Mesenchymal stem cell (in vitro differentiated cells and primary cell): Measurements from ENCODE around the gene PPP6C.
"Not testable (repeated sequence)": the region's sequence is repeated elsewhere in the genome, so short reads cannot be mapped to it uniquely, and the experiment has no call there.

Source experiments
- DNase-seq: peaks from one replicate; pipeline ENCODE4 v3.0.0-alpha.2; 2013
- H2AFZ ChIP-seq: one replicate; pipeline ENCODE4 v1.6.1; 2013; ENCODE audit warnings: low read depth, mild to moderate bottlenecking, control low read depth, inconsistent platforms, low read length, moderate library complexity
- H2AK5ac ChIP-seq: 2 replicates; pipeline ENCODE4 v1.6.1; 2013; ENCODE audit warnings: low read length, moderate library complexity, mild to moderate bottlenecking, inconsistent platforms; ENCODE audit not compliant: severe bottlenecking
- H2BK120ac ChIP-seq: one replicate; pipeline ENCODE4 v1.6.1; 2013; ENCODE audit warnings: low read depth, mild to moderate bottlenecking, inconsistent platforms, low read length, moderate library complexity
- H2BK12ac ChIP-seq, 2 experiments: one replicate each; pipeline ENCODE4 v1.6.1; 2013; ENCODE audit warnings: inconsistent platforms in 2 of 2, low read length in 2 of 2, mild to moderate bottlenecking in 2 of 2, moderate library complexity in 2 of 2, control low read depth in 1 of 2
- H2BK15ac ChIP-seq: one replicate; pipeline ENCODE4 v1.6.1; 2013; ENCODE audit warnings: mild to moderate bottlenecking, low read depth, inconsistent platforms; ENCODE audit not compliant: poor library complexity, severe bottlenecking
- H2BK5ac ChIP-seq: 2 replicates; pipeline ENCODE4 v1.6.1; 2013; ENCODE audit warnings: low read depth, mild to moderate bottlenecking, low read length, control low read depth, inconsistent platforms; ENCODE audit not compliant: poor library complexity, severe bottlenecking
- H3K14ac ChIP-seq, 2 experiments: one replicate each; pipeline ENCODE4 v1.6.1; 2013; ENCODE audit warnings: inconsistent platforms in 2 of 2, low read length in 2 of 2, control low read depth in 1 of 2, mild to moderate bottlenecking in 1 of 2, moderate library complexity in 1 of 2
- H3K18ac ChIP-seq, 2 experiments: one replicate each; pipeline ENCODE4 v1.6.1; 2013; ENCODE audit warnings: inconsistent platforms in 2 of 2, low read length in 2 of 2, control low read depth in 1 of 2, low read depth in 1 of 2, mild to moderate bottlenecking in 1 of 2
- H3K23ac ChIP-seq, 2 experiments: one replicate each; pipeline ENCODE4 v1.6.1; 2013; ENCODE audit warnings: inconsistent platforms in 2 of 2, low read length in 2 of 2, mild to moderate bottlenecking in 2 of 2, moderate library complexity in 2 of 2, control low read depth in 1 of 2
- H3K27ac ChIP-seq: 2 replicates; pipeline ENCODE4 v1.5.1; 2013; ENCODE audit warnings: mild to moderate bottlenecking, moderate library complexity, low read length, control low read depth, inconsistent platforms; ENCODE audit not compliant: poor library complexity, severe bottlenecking
- H3K27me3 ChIP-seq, 2 experiments: 2 replicates each; pipeline versions ENCODE4 v1.6.1 to v1.7.0; 2013; ENCODE audit warnings: low read length in 2 of 2, mild to moderate bottlenecking in 2 of 2, moderate library complexity in 2 of 2, control low read depth in 1 of 2, inconsistent platforms in 1 of 2; ENCODE audit not compliant: control insufficient read depth in 1 of 2, insufficient read depth in 1 of 2
- H3K36me3 ChIP-seq, 2 experiments: 2 replicates each; pipeline versions ENCODE4 v1.6.1 to v1.7.0; 2013; ENCODE audit warnings: low read length in 2 of 2, control low read depth in 1 of 2, inconsistent platforms in 1 of 2, low read depth in 1 of 2, mild to moderate bottlenecking in 1 of 2; ENCODE audit not compliant: insufficient read depth in 2 of 2, control insufficient read depth in 1 of 2
- H3K4ac ChIP-seq, 2 experiments: one replicate each; pipeline ENCODE4 v1.6.1; 2013; ENCODE audit warnings: inconsistent platforms in 2 of 2, low read length in 2 of 2, mild to moderate bottlenecking in 2 of 2, moderate library complexity in 2 of 2, control low read depth in 1 of 2, low read depth in 1 of 2
- H3K4me1 ChIP-seq: 2 replicates; pipeline ENCODE4 v1.6.1; 2013; ENCODE audit warnings: low read depth, low read length, control low read depth; ENCODE audit not compliant: control insufficient read depth, insufficient read depth
- H3K4me2 ChIP-seq: 2 replicates; pipeline ENCODE4 v1.6.1; 2013; ENCODE audit warnings: low read length, mild to moderate bottlenecking, inconsistent platforms; ENCODE audit not compliant: poor library complexity, severe bottlenecking
- H3K4me3 ChIP-seq, 2 experiments: 2 replicates each; pipeline versions ENCODE4 v1.5.1 to v1.7.0; 2013; ENCODE audit warnings: low read length in 2 of 2, mild to moderate bottlenecking in 2 of 2, control low read depth in 1 of 2, low read depth in 1 of 2; ENCODE audit not compliant: insufficient read depth in 1 of 2
- H3K79me1 ChIP-seq: replicated peaks from 2 replicates; pipeline ENCODE4 v1.6.1; 2013; ENCODE audit warnings: mild to moderate bottlenecking, control low read depth, low read length, inconsistent platforms; ENCODE audit not compliant: poor library complexity, severe bottlenecking
- H3K9ac ChIP-seq: 2 replicates; pipeline ENCODE4 v1.7.0; 2013; ENCODE audit warnings: mild to moderate bottlenecking, low read length, moderate library complexity
- H3K9me3 ChIP-seq: 2 replicates; pipeline ENCODE4 v1.7.0; 2013; ENCODE audit warnings: mild to moderate bottlenecking, low read length; ENCODE audit not compliant: control insufficient read depth
- H4K8ac ChIP-seq: one replicate; pipeline ENCODE4 v1.6.1; 2013; ENCODE audit warnings: inconsistent platforms, mild to moderate bottlenecking, low read length, moderate library complexity
- H4K91ac ChIP-seq: one replicate; pipeline ENCODE4 v1.6.1; 2013; ENCODE audit warnings: mild to moderate bottlenecking, low read length, inconsistent platforms
- WGBS: methylation state at CpG from one replicate; pipeline ENCODE4 v1.1.7; 2013; ENCODE audit warnings: mixed read lengths; 5-methylcytosine and 5-hydroxymethylcytosine counted together

PPP6C gene

GRCh38 chr9:125166762-125167161, 22.8 kb downstream of the PPP6C start:
- Histone ChIP-seq H3K23ac (no peak overlapping the region), H3K4me2 (no peak overlapping the region), H3K4ac (no peak overlapping the region), H3K9me3 (no peaks in the 10 kb centered on the region), H2AFZ (no peak overlapping the region), H4K8ac (no peak overlapping the region), H3K14ac (no peak overlapping the region), H2BK12ac (no peak overlapping the region), H2BK15ac (no peak overlapping the region), H3K4me3 (no peak overlapping the region), H3K36me3 (peaks cover 3 to 20% of the 10 kb centered on the region in 2 experiments), H3K27me3 (no peaks in the 10 kb centered on the region), H2BK120ac (no peak overlapping the region), H3K9ac (no peak overlapping the region), H3K79me1 (peaks cover 3% of the 10 kb centered on the region), H2BK5ac (no peak overlapping the region), H3K18ac (no peak overlapping the region), H3K4me1 (peaks cover 1% of the 10 kb centered on the region), H2AK5ac (no peak overlapping the region), H3K27ac (no peak overlapping the region), H4K91ac (no peak overlapping the region)
- 50% methylated on average over 2 of the region's 2 CpGs for WGBS
- DNase-seq, result no peak

GRCh38 chr9:125162891-125163290, 26.7 kb downstream of the PPP6C start:
- H2AK5ac ChIP-seq, H2AFZ ChIP-seq, H2BK5ac ChIP-seq, H3K79me1 ChIP-seq, H3K4me2 ChIP-seq, H3K36me3 ChIP-seq, H3K14ac ChIP-seq, H3K4me3 ChIP-seq, H2BK12ac ChIP-seq, DNase-seq, H3K18ac ChIP-seq, H3K27me3 ChIP-seq, H4K8ac ChIP-seq, H2BK120ac ChIP-seq, H3K23ac ChIP-seq, H2BK15ac ChIP-seq, H4K91ac ChIP-seq, H3K9ac ChIP-seq, H3K9me3 ChIP-seq, H3K4ac ChIP-seq, H3K27ac ChIP-seq, H3K4me1 ChIP-seq: not testable (repeated sequence)
- WGBS, result 100% methylated on average over 5 of the region's 6 CpGs

GRCh38 chr9:125161284-125161918, 28.2 kb downstream of the PPP6C start:
- no peak for DNase-seq
- no peak overlapping the region for H2BK120ac ChIP-seq
- no peak overlapping the region for H3K23ac ChIP-seq
- no peak overlapping the region for H2BK5ac ChIP-seq
- no peak overlapping the region for H3K4me2 ChIP-seq
- peaks cover 11% of the 10 kb centered on the region for H3K79me1 ChIP-seq
- no peak overlapping the region for H3K4me3 ChIP-seq
- no peak overlapping the region for H4K8ac ChIP-seq
- no peaks in the 10 kb centered on the region for H3K9me3 ChIP-seq
- H3K4ac ChIP-seq, result no peak overlapping the region
- no peak overlapping the region for H2BK12ac ChIP-seq
- H4K91ac ChIP-seq, result no peak overlapping the region
- H3K14ac ChIP-seq, result no peak overlapping the region
- no peaks in the 10 kb centered on the region for H3K27me3 ChIP-seq
- H3K27ac ChIP-seq, result no peak overlapping the region
- no peak overlapping the region for H2BK15ac ChIP-seq
- H3K9ac ChIP-seq, result peak overlapping the region; percentile 17
- WGBS, result 85% methylated on average over 2 of the region's 3 CpGs
- H3K4me1 ChIP-seq, result peaks cover 4% of the 10 kb centered on the region
- no peak overlapping the region for H3K18ac ChIP-seq
- H3K36me3 ChIP-seq, result peaks cover 2 to 15% of the 10 kb centered on the region in 2 experiments
- no peak overlapping the region for H2AFZ ChIP-seq
- no peak overlapping the region for H2AK5ac ChIP-seq

GRCh38 chr9:125160750-125161149, 28.9 kb downstream of the PPP6C start:
- H4K8ac ChIP-seq, result no peak overlapping the region
- H3K9ac ChIP-seq, result peak overlapping the region; percentile 17

More at GRCh38 chr9:125160750-125161149, 28.9 kb downstream of the PPP6C start:
- H3K23ac ChIP-seq, result no peak overlapping the region
- no peaks in the 10 kb centered on the region for H3K27me3 ChIP-seq
- H4K91ac ChIP-seq, result no peak overlapping the region
- H3K36me3 ChIP-seq, result peaks cover 2 to 15% of the 10 kb centered on the region in 2 experiments
- H2BK12ac ChIP-seq, result no peak overlapping the region
- no peak overlapping the region for H2AK5ac ChIP-seq
- peaks cover 11% of the 10 kb centered on the region for H3K79me1 ChIP-seq
- H3K4ac ChIP-seq, result no peak overlapping the region
- H3K14ac ChIP-seq, result no peak overlapping the region
- no peak overlapping the region for H2BK15ac ChIP-seq
- no peaks in the 10 kb centered on the region for H3K9me3 ChIP-seq
- H3K4me3 ChIP-seq, result no peak overlapping the region
- H2AFZ ChIP-seq, result no peak overlapping the region
- peaks cover 4% of the 10 kb centered on the region for H3K4me1 ChIP-seq
- no peak for DNase-seq
- H2BK5ac ChIP-seq, result no peak overlapping the region
- H3K27ac ChIP-seq, result no peak overlapping the region
- no peak overlapping the region for H2BK120ac ChIP-seq
- no peak overlapping the region for H3K4me2 ChIP-seq
- no peak overlapping the region for H3K18ac ChIP-seq
